ENCODE measurements around the gene OR5H14.
"Not testable (repeated sequence)": the region's sequence is repeated elsewhere in the genome, so short reads cannot be mapped to it uniquely, and the experiment has no call there.

OR5H14 gene

GRCh38 chr3:98171071-98171470 is 23.8 kb downstream of the OR5H14 start:
- H3K4me3 ChIP-seq (replicated peaks; ENCODE audit: low read depth, low read length) = no peak overlapping the region
- DNase-seq (ENCODE audit: low read depth) = no peak
- no peak for TF ChIP-seq CTCF (IDR thresholded peaks at IDR 0.05; ENCODE audit: low read length, missing control alignments)

- no peak overlapping the region for H3K4me3 ChIP-seq (replicated peaks; ENCODE audit: low read depth, low read length)
- DNase-seq (ENCODE audit: low read depth) = no peak
- no peak for TF ChIP-seq CTCF (IDR thresholded peaks at IDR 0.05; ENCODE audit: low read length, missing control alignments)
These were observed 25.3 kb downstream of the OR5H14 start for GRCh38 chr3:98172621-98173020.

DNA sequence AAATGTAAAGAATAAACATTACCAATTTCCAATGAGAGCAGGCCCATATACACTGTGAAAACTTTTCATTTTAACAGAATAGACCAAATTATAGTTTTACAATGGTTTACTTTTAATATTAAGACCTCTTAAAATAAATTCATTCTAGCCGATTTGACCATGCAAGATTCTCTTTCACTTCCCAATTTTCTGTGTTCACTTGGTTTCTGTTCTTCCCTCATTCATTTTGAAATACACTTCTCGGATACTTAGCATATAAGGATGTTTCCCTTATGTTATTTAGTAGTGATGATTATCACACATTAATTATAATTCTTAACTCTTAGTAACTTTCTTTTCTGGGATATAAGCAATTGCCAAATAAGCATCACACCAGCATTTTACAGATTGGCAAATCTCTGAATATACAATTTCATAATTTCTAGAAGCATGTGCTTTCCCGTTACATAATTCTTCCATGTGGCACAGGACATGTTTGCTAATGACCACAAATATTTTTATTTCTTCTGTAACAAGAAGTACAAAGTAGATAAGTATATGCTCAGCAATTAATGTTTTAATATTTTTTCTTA is 33.1 kb downstream of the OR5H14 start:
- DNase-seq (ENCODE audit: low read depth) = no peak
- TF ChIP-seq CTCF (IDR thresholded peaks at IDR 0.05; ENCODE audit: low read length, missing control alignments) = no peak
- no peak overlapping the region for H3K4me3 ChIP-seq (replicated peaks; ENCODE audit: low read depth, low read length)

GRCh38 chr3:98182196-98182595 is 34.9 kb downstream of the OR5H14 start:
- no peak overlapping the region for H3K4me3 ChIP-seq (replicated peaks; ENCODE audit: low read depth, low read length)
- DNase-seq (ENCODE audit: low read depth) = no peak
- TF ChIP-seq CTCF (IDR thresholded peaks at IDR 0.05; ENCODE audit: low read length, missing control alignments) = no peak

DNA sequence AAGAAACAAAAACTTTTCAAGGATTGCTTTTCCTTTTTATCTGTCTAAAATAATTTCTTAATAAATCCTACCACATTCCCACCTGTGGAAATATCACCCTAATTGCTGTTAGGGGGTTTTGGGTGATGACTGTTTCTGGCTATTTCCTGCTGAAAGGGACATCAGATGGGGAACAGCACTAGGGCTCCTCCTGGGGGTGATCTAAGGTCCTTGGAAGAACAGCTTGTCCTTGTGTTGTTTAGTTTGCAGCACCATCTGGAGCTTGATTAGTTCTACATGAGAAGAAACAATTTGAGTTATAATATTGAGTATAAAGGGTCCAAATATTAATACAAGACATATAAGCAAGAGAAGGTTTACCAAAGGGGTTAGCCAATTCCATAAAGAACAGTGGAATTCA is 37.9 kb downstream of the OR5H14 start:
- DNase-seq (ENCODE audit: low read depth) = no peak
- no peak for TF ChIP-seq CTCF (IDR thresholded peaks at IDR 0.05; ENCODE audit: low read length, missing control alignments)
- H3K4me3 ChIP-seq (replicated peaks; ENCODE audit: low read depth, low read length) = no peak overlapping the region

- DNase-seq (ENCODE audit: low read depth) = no peak
These were observed 41.3 kb downstream of the OR5H14 start for GRCh38 chr3:98188545-98188944.

DNA sequence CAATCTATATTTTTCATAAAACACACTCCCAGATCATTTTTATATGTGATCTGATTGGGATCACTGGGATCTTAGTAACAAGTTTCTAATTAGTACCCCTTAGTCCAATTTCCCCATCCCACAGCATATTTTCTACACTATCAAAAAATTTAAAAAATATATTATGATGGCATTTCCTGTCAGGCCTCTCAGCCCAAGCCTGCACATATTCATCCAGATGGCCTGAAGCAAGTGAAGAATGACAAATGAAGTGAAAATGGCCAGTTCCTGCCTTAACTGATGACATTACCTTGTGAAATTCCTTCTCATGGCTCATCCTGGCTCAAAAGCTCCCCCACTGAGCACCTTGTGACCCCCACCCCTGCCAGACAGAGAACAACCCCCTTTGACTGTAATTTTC is 43.6 kb downstream of the OR5H14 start:
- DNase-seq (ENCODE audit: low read depth); H3K4me3 ChIP-seq (replicated peaks; ENCODE audit: low read depth, low read length): not testable (repeated sequence)

More at GRCh38 chr3:98188545-98188944, 41.3 kb downstream of the OR5H14 start:
- H3K4me3 ChIP-seq (replicated peaks; ENCODE audit: low read depth, low read length) = no peak overlapping the region
- TF ChIP-seq CTCF (IDR thresholded peaks at IDR 0.05; ENCODE audit: low read length, missing control alignments) = no peak

GRCh38 chr3:98196293-98196692 is 49.0 kb downstream of the OR5H14 start:
- not testable (repeated sequence) for H3K4me3 ChIP-seq (replicated peaks; ENCODE audit: low read depth, low read length); DNase-seq (ENCODE audit: low read depth)

Data from fibroblast of pulmonary artery (primary cell).